Anterior cingulate cortex (tissue), 58 donors: ENCODE results near the gene OTOF.

ENCODE experiments used
- DNase-seq, 58 donors: peaks; one replicate each; lab custom pipeline; 2025; lab: John Stamatoyannopoulos, UW

Gene OTOF

GRCh38 chr2:26424221-26424620 lies 53.7 kb downstream of the OTOF start:
- no peak for DNase-seq

GRCh38 chr2:26423750-26424149 lies 54.2 kb downstream of the OTOF start:
- DNase-seq = no peak

GRCh38 chr2:26422947-26423629 lies 54.8 kb downstream of the OTOF start:
- DNase-seq = no peak

- no peak for DNase-seq
Measured at GRCh38 chr2:26421961-26422360, 56.0 kb downstream of the OTOF start.

- peak in 7 of 58 donors; percentile 4 to 61 (median 8) for DNase-seq
Measured at GRCh38 chr2:26414311-26414710, 63.6 kb downstream of the OTOF start.

GRCh38 chr2:26412091-26412673 lies 65.7 kb downstream of the OTOF start:
- DNase-seq = no peak

GRCh38 chr2:26411419-26411818 lies 66.5 kb downstream of the OTOF start:
- DNase-seq = no peak

- DNase-seq = no peak
Measured at GRCh38 chr2:26410764-26411243, 67.1 kb downstream of the OTOF start.

- no peak for DNase-seq
Measured at GRCh38 chr2:26409785-26410184, 68.1 kb downstream of the OTOF start.

GRCh38 chr2:26407526-26407925 lies 70.4 kb downstream of the OTOF start:
- DNase-seq = peak in 1 of 58 donors; percentile 10
